GM12878 (cell line): ENCODE data around the gene RSPO4. TPM values are rescaled to one million over a fixed set of nuclear protein-coding genes. Genes with fewer than 3 reads are reported as not detected.

ENCODE experiments used
- ATAC-seq: fragments of 200-7000 bp; cut with Tn5 transposase; 3 replicates; pipeline ENCODE4 v1.9.1; 2020; ENCODE audit warnings: mild to moderate bottlenecking, moderate library complexity
- BruUV-seq: library from RNA; stranded (reverse); fragments of 400-500 nt; replicated peaks from 2 replicates; lab custom pipeline; 2021; lab: Mats Ljungman, UMichigan
- CTCF ChIA-PET: fragments of 300-600 bp; sonication (Branson Sonifier 250); formaldehyde crosslinking; extraction: SDS; loops from one replicate; lab custom pipeline; 2021; ENCODE audit warnings: inconsistent platforms; lab: Yijun Ruan, JAX
- POLR2A ChIA-PET: fragments of 350-600 bp; formaldehyde crosslinking; extraction: SDS; loops from one replicate; lab custom pipeline; 2021; ENCODE audit warnings: inconsistent platforms; lab: Charles Lee
- RAD21 ChIA-PET: fragments of 300-600 bp; sonication (Branson Sonifier 250); formaldehyde crosslinking; loops from one replicate; lab custom pipeline; 2023; ENCODE audit warnings: antibody characterized with exemption; ENCODE audit not compliant: unreplicated experiment; lab: Charles Lee
- SMC1A ChIA-PET: fragments of 300-600 bp; sonication (Branson Sonifier 250); formaldehyde crosslinking; loops from one replicate; lab custom pipeline; 2023; ENCODE audit not compliant: unreplicated experiment, uncharacterized antibody; lab: Charles Lee
- DNase-seq: peaks from one replicate; pipeline ENCODE4 v3.0.0-alpha.2; 2011; ENCODE audit warnings: low read depth, low spot score
- FAIRE-seq: peaks from 3 replicates; lab custom pipeline; 2011; peaks lifted over from hg19 to GRCh38; lab: Jason Lieb, UNC
- H2AFZ ChIP-seq: 2 replicates; pipeline ENCODE4 v1.6.0; 2011; ENCODE audit warnings: low read depth, low read length, control low read depth; ENCODE audit not compliant: control insufficient read depth
- H3K27ac ChIP-seq: 2 replicates; pipeline ENCODE4 v1.5.1; 2011; ENCODE audit warnings: control low read depth; ENCODE audit not compliant: control insufficient read depth, insufficient read depth
- H3K27me3 ChIP-seq, 2 experiments: replicated peaks in 1 of 2; 2 replicates each; pipeline versions ENCODE4 v1.6.0 to v1.6.1; 2011; ENCODE audit warnings: low read length in 1 of 2; ENCODE audit not compliant: control insufficient read depth in 2 of 2, insufficient read depth in 2 of 2
- H3K36me3 ChIP-seq, 2 experiments: 2 replicates each; pipeline ENCODE4 v1.5.1; 2011; ENCODE audit warnings: low read length in 1 of 2; ENCODE audit not compliant: control insufficient read depth in 2 of 2, insufficient read depth in 2 of 2
- H3K4me1 ChIP-seq: 2 replicates; pipeline ENCODE4 v1.6.1; 2011; ENCODE audit warnings: mild to moderate bottlenecking, low read length, moderate library complexity, mixed read lengths; ENCODE audit not compliant: control insufficient read depth, insufficient read depth
- H3K4me2 ChIP-seq: 2 replicates; pipeline ENCODE4 v1.6.0; 2011; ENCODE audit warnings: control low read depth; ENCODE audit not compliant: control insufficient read depth, insufficient read depth
- H3K4me3 ChIP-seq: fragments of 200-600 bp; sonication (generic); 2 replicates; pipeline ENCODE4 v1.5.1; 2016
- H3K79me2 ChIP-seq: 2 replicates; pipeline ENCODE4 v1.6.0; 2011; ENCODE audit warnings: low read length; ENCODE audit not compliant: control insufficient read depth, insufficient read depth
- H3K9ac ChIP-seq: 2 replicates; pipeline ENCODE4 v1.8.0; 2011; ENCODE audit warnings: low read length, control low read depth, mixed read lengths; ENCODE audit not compliant: control insufficient read depth, insufficient read depth
- H3K9me3 ChIP-seq: replicated peaks from 3 replicates; pipeline ENCODE4 v1.5.1; 2011; ENCODE audit warnings: mild to moderate bottlenecking, low read length; ENCODE audit not compliant: control insufficient read depth, insufficient read depth
- H4K20me1 ChIP-seq: 2 replicates; pipeline ENCODE4 v1.6.0; 2011; ENCODE audit not compliant: control insufficient read depth, insufficient read depth
- BCLAF1 ChIP-seq: fragments of 450-650 bp; IDR thresholded peaks from 2 replicates; pipeline ENCODE4 v1.6.1; 2017; ENCODE audit warnings: antibody characterized with exemption, mild to moderate bottlenecking, moderate library complexity
- CBX5 ChIP-seq: sonication (generic); IDR thresholded peaks from 2 replicates; pipeline ENCODE4 v1.6.1; 2016; ENCODE audit warnings: low read depth, moderate library complexity, mild to moderate bottlenecking, inconsistent platforms
- CEBPB ChIP-seq, 2 experiments: fragments of 150-350 bp in 1 of 2; IDR thresholded peaks; 2 replicates each; pipeline ENCODE4 v1.6.1; 2012 to 2014; ENCODE audit warnings: low read depth in 2 of 2, low read length in 2 of 2, borderline replicate concordance in 1 of 2, inconsistent platforms in 1 of 2
- IRF3 ChIP-seq: fragments of 450-650 bp; IDR thresholded peaks from 2 replicates; pipeline ENCODE4 v1.6.1; 2014; ENCODE audit warnings: mild to moderate bottlenecking
- MEF2B ChIP-seq: fragments of 450-650 bp; IDR thresholded peaks from 2 replicates; pipeline ENCODE4 v1.6.1; 2018; ENCODE audit warnings: mild to moderate bottlenecking, moderate library complexity; ENCODE audit not compliant: partially characterized antibody, poor library complexity, severe bottlenecking
- PML ChIP-seq: IDR thresholded peaks from 2 replicates; pipeline ENCODE4 v1.6.1; 2012; ENCODE audit warnings: low read length, inconsistent platforms
- POLR2AphosphoS2 ChIP-seq: IDR thresholded peaks from 2 replicates; pipeline ENCODE4 v1.6.1; 2011; ENCODE audit warnings: low read depth, mild to moderate bottlenecking, low read length, improper control_type of control experiment, moderate library complexity
- SMARCA5 ChIP-seq: fragments of 450-650 bp; IDR thresholded peaks from 2 replicates; pipeline ENCODE4 v1.6.1; 2017; ENCODE audit warnings: mild to moderate bottlenecking
- SREBF2 ChIP-seq: IDR thresholded peaks from 2 replicates; pipeline ENCODE4 v1.6.1; 2012; ENCODE audit warnings: mild to moderate bottlenecking, low read length
- ZNF24 ChIP-seq: fragments of 450-650 bp; IDR thresholded peaks from 2 replicates; pipeline ENCODE4 v1.6.1; 2017; ENCODE audit warnings: antibody characterized with exemption, mild to moderate bottlenecking
- WGBS: methylation state at CpG from one replicate; pipeline ENCODE4 v1.1.6; 2016; ENCODE audit warnings: low lambda C conversion rate; ENCODE audit not compliant: insufficient replicate concordance, insufficient coverage; ENCODE audit errors: missing lambda C conversion rate; 5-methylcytosine and 5-hydroxymethylcytosine counted together
- in situ Hi-C: fragments of 300-500 bp; cut with MboI; formaldehyde crosslinking; loops from 9 replicates; pipeline ENCODE4 v1.14.3; 2018; ENCODE audit warnings: mixed read lengths
- intact Hi-C: fragments of 100-400 bp; cut with micrococcal nuclease; formaldehyde crosslinking; loops from one replicate; pipeline ENCODE4 v1.14.2; 2022; ENCODE audit not compliant: unreplicated experiment
- polyA plus RNA-seq, 11 experiments: library from polyadenylated mRNA; depleted of rRNA in 4 of 11; unstranded in 6 of 11; stranded (reverse) in 5 of 11; fragments of >200 nt; fragmentation: Nextera tagmentation in 4 of 11; fragmentation: Illumina TruSeq in 1 of 11; extraction: Ambion mirVana in 4 of 11; extraction: Trizol in 1 of 11; gene quantifications; 1 replicate in 1 of 11; 2 replicates in 10 of 11; pipeline versions ENCODE4 v1.2.1 to v1.2.3, GENCODE V29; 2011 to 2016; ENCODE audit warnings: inconsistent platforms in 2 of 11, missing spikeins in 2 of 11, low read depth in 1 of 11
- total RNA-seq, 4 experiments: library from RNA; depleted of rRNA in 3 of 4; stranded (reverse); fragments of >200 nt in 3 of 4; fragmentation: Illumina TruSeq in 1 of 4; extraction: Trizol in 1 of 4; gene quantifications; 2 replicates each; pipeline versions ENCODE4 v1.2.1 to v1.2.3, GENCODE V29; 2013 to 2021

The RSPO4 gene
- total and polyA plus RNA-seq, 10 of the 15 experiments (the other 5 are each of a cell fraction or from before 2014, with no cell fraction given): 0.06 TPM; not detected in 9

GRCh38 chr20:1015181-1015580 lies 13.1 kb upstream of the RSPO4 start (continued):
- TF ChIP-seq CEBPB (IDR thresholded peaks at IDR 0.05; ENCODE audit: borderline replicate concordance in 1 of 2, low read depth in 2 of 2, low read length in 2 of 2): no peak

GRCh38 chr20:1014471-1014870 lies 12.4 kb upstream of the RSPO4 start:
- TF ChIP-seq IRF3 (no peak), MEF2B (no peak), SMARCA5 (no peak), ZNF24 (no peak), SREBF2 (no peak), POLR2AphosphoS2 (no peak), BCLAF1 (no peak), PML (no peak), CBX5 (no peak)
- TF ChIP-seq, all 136 proteins: peak for 0
- ChIA-PET RAD21 (no interaction called here), CTCF (no interaction called here), POLR2A (no interaction called here), SMC1A (no interaction called here)
- Histone ChIP-seq H3K4me2 (no peak overlapping the region), H3K36me3 (no peaks in the 10 kb centered on the region), H3K27me3 (no peaks in the 10 kb centered on the region; a peak in 2 of 4 replicates), H2AFZ (no peak overlapping the region), H3K9ac (no peak overlapping the region), H3K27ac (no peak overlapping the region), H3K9me3 (no peaks in the 10 kb centered on the region), H3K4me3 (no peak overlapping the region), H3K4me1 (peaks cover 9% of the 10 kb centered on the region), H4K20me1 (no peaks in the 10 kb centered on the region), H3K79me2 (no peaks in the 10 kb centered on the region)
- in situ Hi-C loops (no loop called here), intact Hi-C loops (no loop called here)
- 23% methylated on average over 7 of the region's 7 CpGs for WGBS
- DNase-seq (no peak), ATAC-seq (no peak), FAIRE-seq (no peak)
- no TSS peak for BruUV-seq
